ENCODE data around the gene F2RL2. TPM values are rescaled to one million over a fixed set of nuclear protein-coding genes. Genes with fewer than 3 reads are reported as not detected.

Gene F2RL2
- total RNA-seq, 6 experiments from 2014 or later = 40.8 to 87.2 (median 54.3) TPM

DNA sequence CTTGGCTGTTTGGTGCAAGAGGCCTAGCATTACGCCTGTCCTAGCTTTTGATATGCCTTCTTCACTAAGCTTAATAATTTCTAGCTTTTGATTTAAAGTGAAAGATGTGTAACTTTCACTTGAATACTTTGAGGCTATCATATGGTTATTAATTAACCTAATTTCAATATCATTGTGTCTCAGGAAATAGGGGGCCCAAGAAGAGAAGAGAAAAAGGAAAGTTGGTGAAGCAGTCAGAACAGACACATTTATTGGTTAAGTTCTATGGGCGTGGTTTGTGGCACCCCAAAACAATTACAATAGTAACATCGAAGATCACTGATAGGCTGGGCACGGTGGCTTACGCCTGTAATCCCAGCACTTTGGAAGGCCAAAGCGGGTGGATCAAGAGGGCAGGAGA is 40.9 kb upstream of the F2RL2 start:
- no peak overlapping the region for H3K4me3 Mint-ChIP-seq
- DNase-seq = no peak
- H3K27me3 Mint-ChIP-seq (ENCODE audit: insufficient read depth) = peaks cover 2% of the 10 kb centered on the region

DNA sequence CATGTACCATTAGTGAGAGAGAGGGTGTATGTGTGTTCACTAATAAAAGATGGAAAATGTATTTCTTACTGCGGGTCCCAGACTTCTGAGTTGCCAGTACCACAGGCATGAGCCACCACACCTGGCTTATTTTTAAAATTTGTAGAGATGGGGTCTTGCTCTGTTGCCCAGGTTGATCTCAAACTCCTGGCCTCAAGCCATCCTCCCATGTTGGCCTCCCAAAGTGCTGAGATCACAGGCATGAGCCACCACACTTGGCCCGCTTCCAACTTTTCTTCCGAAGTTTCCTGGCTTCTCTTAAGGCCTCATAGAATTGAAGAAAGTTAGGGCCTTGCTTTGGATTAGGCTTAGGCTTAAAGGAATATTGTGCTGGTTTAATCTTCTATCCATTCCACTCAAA is 40.4 kb upstream of the F2RL2 start:
- H3K4me1 Mint-ChIP-seq (ENCODE audit: low read depth) = peaks cover 23% of the 10 kb centered on the region
- H3K36me3 Mint-ChIP-seq (ENCODE audit: low read depth) = no peaks in the 10 kb centered on the region
- DNase-seq = no peak
- H3K27ac Mint-ChIP-seq = no peak overlapping the region
- TF ChIP-seq, protein P1, sequence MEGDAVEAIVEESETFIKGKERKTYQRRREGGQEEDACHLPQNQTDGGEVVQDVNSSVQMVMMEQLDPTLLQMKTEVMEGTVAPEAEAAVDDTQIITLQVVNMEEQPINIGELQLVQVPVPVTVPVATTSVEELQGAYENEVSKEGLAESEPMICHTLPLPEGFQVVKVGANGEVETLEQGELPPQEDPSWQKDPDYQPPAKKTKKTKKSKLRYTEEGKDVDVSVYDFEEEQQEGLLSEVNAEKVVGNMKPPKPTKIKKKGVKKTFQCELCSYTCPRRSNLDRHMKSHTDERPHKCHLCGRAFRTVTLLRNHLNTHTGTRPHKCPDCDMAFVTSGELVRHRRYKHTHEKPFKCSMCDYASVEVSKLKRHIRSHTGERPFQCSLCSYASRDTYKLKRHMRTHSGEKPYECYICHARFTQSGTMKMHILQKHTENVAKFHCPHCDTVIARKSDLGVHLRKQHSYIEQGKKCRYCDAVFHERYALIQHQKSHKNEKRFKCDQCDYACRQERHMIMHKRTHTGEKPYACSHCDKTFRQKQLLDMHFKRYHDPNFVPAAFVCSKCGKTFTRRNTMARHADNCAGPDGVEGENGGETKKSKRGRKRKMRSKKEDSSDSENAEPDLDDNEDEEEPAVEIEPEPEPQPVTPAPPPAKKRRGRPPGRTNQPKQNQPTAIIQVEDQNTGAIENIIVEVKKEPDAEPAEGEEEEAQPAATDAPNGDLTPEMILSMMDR (IDR thresholded peaks at IDR 0.05) = no peak
- peaks cover 2% of the 10 kb centered on the region for H3K27me3 Mint-ChIP-seq (ENCODE audit: insufficient read depth)
- no peaks in the 10 kb centered on the region for H3K9me3 Mint-ChIP-seq
- H3K4me3 Mint-ChIP-seq = no peak overlapping the region

More for the DNA sequence above, 40.9 kb upstream of the F2RL2 start:
- H3K36me3 Mint-ChIP-seq (ENCODE audit: low read depth) = no peaks in the 10 kb centered on the region
- H3K4me1 Mint-ChIP-seq (ENCODE audit: low read depth) = peaks cover 23% of the 10 kb centered on the region
- no peaks in the 10 kb centered on the region for H3K9me3 Mint-ChIP-seq
- TF ChIP-seq, protein P1 (IDR thresholded peaks at IDR 0.05) = no peak
- H3K27ac Mint-ChIP-seq = no peak overlapping the region

GRCh38 chr5:76662521-76662920 is 39.3 kb upstream of the F2RL2 start:
- TF ChIP-seq, protein P1 (IDR thresholded peaks at IDR 0.05) = no peak
- Mint-ChIP-seq H3K9me3 (no peaks in the 10 kb centered on the region), H3K4me3 (no peak overlapping the region), H3K27ac (no peak overlapping the region), H3K4me1 (ENCODE audit: low read depth) (peaks cover 23% of the 10 kb centered on the region), H3K27me3 (ENCODE audit: insufficient read depth) (peaks cover 2% of the 10 kb centered on the region), H3K36me3 (ENCODE audit: low read depth) (no peaks in the 10 kb centered on the region)
- no peak for DNase-seq

DNA sequence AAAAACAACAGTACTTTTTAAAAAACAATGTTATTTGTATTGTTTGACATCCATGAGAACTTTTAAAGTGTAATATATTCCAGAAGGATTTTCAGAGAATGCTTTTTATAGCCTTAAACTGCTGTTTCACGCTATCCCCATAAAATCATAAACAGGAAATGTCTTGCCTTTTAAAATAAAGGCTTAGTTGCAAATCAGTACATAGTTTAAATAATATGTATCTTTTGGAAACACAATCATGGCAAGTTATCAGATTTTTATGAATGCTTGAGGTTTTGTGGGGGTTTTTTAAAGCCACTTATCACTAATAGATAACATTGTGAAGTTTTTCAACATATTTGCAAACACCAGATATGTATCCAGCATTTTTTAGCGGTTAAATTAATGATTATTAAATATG is 37.2 kb upstream of the F2RL2 start:
- Mint-ChIP-seq H3K4me3 (0 out of 2 replicates have a peak overlapping the region, but pooled peaks have one; percentile 58), H3K27me3 (ENCODE audit: insufficient read depth) (peaks cover 4% of the 10 kb centered on the region; the same call in 1 of the 2 replicates), H3K4me1 (ENCODE audit: low read depth) (peaks cover 23% of the 10 kb centered on the region), H3K9me3 (no peaks in the 10 kb centered on the region), H3K36me3 (ENCODE audit: low read depth) (no peaks in the 10 kb centered on the region), H3K27ac (peak overlapping the region; percentile 75; the same call in 1 of the 2 replicates)
- TF ChIP-seq, protein P1 (IDR thresholded peaks at IDR 0.05) = no peak
- peak; percentile 12 for DNase-seq

DNA sequence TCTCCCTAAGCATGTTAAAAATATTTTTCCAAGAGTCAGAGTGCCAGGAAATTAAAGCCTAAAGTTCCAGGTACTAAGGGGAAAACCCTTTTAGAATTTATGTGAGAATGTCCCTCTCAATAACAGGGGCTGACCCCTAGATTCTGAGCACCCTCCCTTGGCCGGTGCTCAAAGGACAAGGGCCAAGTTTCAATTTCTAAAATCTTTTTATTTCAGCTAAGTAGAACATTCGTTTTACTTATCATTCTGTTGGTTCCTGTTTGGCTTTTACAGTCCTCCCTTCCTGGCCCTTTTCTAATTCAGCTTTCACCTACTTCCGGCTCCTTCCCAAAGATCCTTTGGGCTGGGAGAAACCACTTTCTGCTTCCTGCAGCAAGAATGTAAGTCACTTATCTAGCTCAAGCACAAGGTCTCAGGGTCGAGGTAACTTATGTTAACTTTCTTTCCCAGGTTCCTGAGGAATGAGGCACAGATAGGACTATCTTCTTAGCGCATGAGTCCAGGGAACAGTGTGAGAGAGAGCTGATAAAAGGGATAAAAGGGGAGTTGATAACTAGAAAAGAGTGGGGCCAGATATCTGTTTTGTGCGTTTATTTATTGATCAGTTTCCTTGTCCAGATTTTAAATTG is 34.6 kb upstream of the F2RL2 start:
- Mint-ChIP-seq H3K4me3 (no peak overlapping the region), H3K9me3 (no peaks in the 10 kb centered on the region), H3K27ac (no peak overlapping the region), H3K27me3 (ENCODE audit: insufficient read depth) (peaks cover 4% of the 10 kb centered on the region; the same call in 1 of the 2 replicates), H3K4me1 (ENCODE audit: low read depth) (peaks cover 23% of the 10 kb centered on the region), H3K36me3 (ENCODE audit: low read depth) (no peaks in the 10 kb centered on the region)
- no peak for DNase-seq
- TF ChIP-seq, protein P1 (IDR thresholded peaks at IDR 0.05) = no peak
